Mononuclear cell (primary cell): Measurements from ENCODE around the gene MYL10. TPM values are rescaled to one million over a fixed set of nuclear protein-coding genes. Genes with fewer than 3 reads are reported as not detected.

Source experiments
- H3K27me3 ChIP-seq: 2 replicates; pipeline ENCODE4 v1.6.0; 2011; ENCODE audit warnings: low read length, control low read depth; ENCODE audit not compliant: insufficient read depth
- H3K4me1 ChIP-seq: 2 replicates; pipeline ENCODE4 v1.5.1; 2011; ENCODE audit warnings: mild to moderate bottlenecking, low read length, control low read depth; ENCODE audit not compliant: insufficient read depth
- H3K4me3 ChIP-seq: 2 replicates; pipeline ENCODE4 v1.5.1; 2011; ENCODE audit warnings: mild to moderate bottlenecking, low read length, moderate library complexity
- H3K9me3 ChIP-seq: 2 replicates; pipeline ENCODE4 v1.5.1; 2011; ENCODE audit warnings: low read depth, mild to moderate bottlenecking, control low read depth, low read length
- total RNA-seq: library from RNA; depleted of rRNA; stranded (reverse); fragments of >200 nt; gene quantifications from one replicate; pipeline ENCODE4 v1.2.3, GENCODE V29; 2012

MYL10 gene
- total RNA-seq, 1 donor, result not detected

- H3K27me3 ChIP-seq, result no peaks in the 10 kb centered on the region
- H3K4me1 ChIP-seq, result no peaks in the 10 kb centered on the region
- H3K4me3 ChIP-seq, result no peak overlapping the region
- no peaks in the 10 kb centered on the region for H3K9me3 ChIP-seq
These were observed 27.0 kb downstream of the MYL10 start for GRCh38 chr7:101602082-101602481.

GRCh38 chr7:101599787-101600186, 29.3 kb downstream of the MYL10 start:
- Histone ChIP-seq H3K27me3 (no peaks in the 10 kb centered on the region), H3K4me1 (no peaks in the 10 kb centered on the region), H3K4me3 (no peak overlapping the region), H3K9me3 (no peaks in the 10 kb centered on the region)

GRCh38 chr7:101598986-101599771, 29.9 kb downstream of the MYL10 start:
- H3K4me1 ChIP-seq, result no peaks in the 10 kb centered on the region
- H3K27me3 ChIP-seq, result no peaks in the 10 kb centered on the region
- H3K4me3 ChIP-seq, result no peak overlapping the region
- no peaks in the 10 kb centered on the region for H3K9me3 ChIP-seq

GRCh38 chr7:101598422-101598985, 30.6 kb downstream of the MYL10 start:
- H3K9me3 ChIP-seq, result no peaks in the 10 kb centered on the region
- no peaks in the 10 kb centered on the region for H3K4me1 ChIP-seq
- H3K4me3 ChIP-seq, result no peak overlapping the region
- no peaks in the 10 kb centered on the region for H3K27me3 ChIP-seq

- H3K9me3 ChIP-seq, result no peaks in the 10 kb centered on the region
- no peaks in the 10 kb centered on the region for H3K27me3 ChIP-seq
- H3K4me1 ChIP-seq, result no peaks in the 10 kb centered on the region
- H3K4me3 ChIP-seq, result no peak overlapping the region
These were observed 31.2 kb downstream of the MYL10 start for GRCh38 chr7:101597941-101598340.

GRCh38 chr7:101596898-101597297, 32.2 kb downstream of the MYL10 start:
- Histone ChIP-seq H3K4me3 (no peak overlapping the region), H3K4me1 (no peaks in the 10 kb centered on the region), H3K9me3 (no peaks in the 10 kb centered on the region), H3K27me3 (no peaks in the 10 kb centered on the region)

GRCh38 chr7:101595766-101596537, 33.1 kb downstream of the MYL10 start:
- H3K4me3 ChIP-seq, result no peak overlapping the region
- no peaks in the 10 kb centered on the region for H3K9me3 ChIP-seq
- H3K27me3 ChIP-seq, result no peaks in the 10 kb centered on the region
- no peaks in the 10 kb centered on the region for H3K4me1 ChIP-seq

- H3K4me3 ChIP-seq, result no peak overlapping the region
- H3K27me3 ChIP-seq, result no peaks in the 10 kb centered on the region
- H3K4me1 ChIP-seq, result no peaks in the 10 kb centered on the region
- H3K9me3 ChIP-seq, result no peaks in the 10 kb centered on the region
These were observed 33.9 kb downstream of the MYL10 start for GRCh38 chr7:101595246-101595645.

GRCh38 chr7:101594790-101595189, 34.3 kb downstream of the MYL10 start:
- no peaks in the 10 kb centered on the region for H3K27me3 ChIP-seq
- H3K4me1 ChIP-seq, result no peaks in the 10 kb centered on the region
- H3K4me3 ChIP-seq, result no peak overlapping the region

GRCh38 chr7:101593556-101593955, 35.5 kb downstream of the MYL10 start:
- no peak overlapping the region for H3K4me3 ChIP-seq
- H3K27me3 ChIP-seq, result no peaks in the 10 kb centered on the region
- H3K4me1 ChIP-seq, result no peaks in the 10 kb centered on the region
- no peaks in the 10 kb centered on the region for H3K9me3 ChIP-seq

More at GRCh38 chr7:101594790-101595189, 34.3 kb downstream of the MYL10 start:
- H3K9me3 ChIP-seq, result no peaks in the 10 kb centered on the region

GRCh38 chr7:101591504-101591903, 37.6 kb downstream of the MYL10 start:
- Histone ChIP-seq H3K27me3 (no peaks in the 10 kb centered on the region), H3K4me1 (no peaks in the 10 kb centered on the region), H3K9me3 (no peaks in the 10 kb centered on the region), H3K4me3 (no peak overlapping the region)

- H3K27me3 ChIP-seq, result no peaks in the 10 kb centered on the region
- H3K9me3 ChIP-seq, result no peaks in the 10 kb centered on the region
- no peaks in the 10 kb centered on the region for H3K4me1 ChIP-seq
- no peak overlapping the region for H3K4me3 ChIP-seq
These were observed 38.2 kb downstream of the MYL10 start for GRCh38 chr7:101590663-101591435.

GRCh38 chr7:101589976-101590662, 39.0 kb downstream of the MYL10 start:
- H3K9me3 ChIP-seq, result no peaks in the 10 kb centered on the region
- no peaks in the 10 kb centered on the region for H3K4me1 ChIP-seq
- H3K27me3 ChIP-seq, result no peaks in the 10 kb centered on the region
- no peak overlapping the region for H3K4me3 ChIP-seq

- Histone ChIP-seq H3K4me3 (no peak overlapping the region), H3K27me3 (no peaks in the 10 kb centered on the region), H3K4me1 (no peaks in the 10 kb centered on the region)
These were observed 40.0 kb downstream of the MYL10 start for GRCh38 chr7:101589052-101589451.

More at GRCh38 chr7:101589052-101589451, 40.0 kb downstream of the MYL10 start:
- H3K9me3 ChIP-seq, result no peaks in the 10 kb centered on the region
